Measurements from ENCODE around the gene ICAM1. TPM values are rescaled to one million over a fixed set of nuclear protein-coding genes. Genes with fewer than 3 reads are reported as not detected.

ICAM1 gene
- total RNA-seq, 1 donor from 2014 or later, result 37.4 TPM

GRCh38 chr19:10333758-10334587 lies 63.1 kb downstream of the ICAM1 start:
- CTCF ChIA-PET, result interaction anchor here (0.8 kb wide), 1 partner anchor 55 kb away, joined by 4 read pairs; no protein-coding TSS in a partner anchor

DNA sequence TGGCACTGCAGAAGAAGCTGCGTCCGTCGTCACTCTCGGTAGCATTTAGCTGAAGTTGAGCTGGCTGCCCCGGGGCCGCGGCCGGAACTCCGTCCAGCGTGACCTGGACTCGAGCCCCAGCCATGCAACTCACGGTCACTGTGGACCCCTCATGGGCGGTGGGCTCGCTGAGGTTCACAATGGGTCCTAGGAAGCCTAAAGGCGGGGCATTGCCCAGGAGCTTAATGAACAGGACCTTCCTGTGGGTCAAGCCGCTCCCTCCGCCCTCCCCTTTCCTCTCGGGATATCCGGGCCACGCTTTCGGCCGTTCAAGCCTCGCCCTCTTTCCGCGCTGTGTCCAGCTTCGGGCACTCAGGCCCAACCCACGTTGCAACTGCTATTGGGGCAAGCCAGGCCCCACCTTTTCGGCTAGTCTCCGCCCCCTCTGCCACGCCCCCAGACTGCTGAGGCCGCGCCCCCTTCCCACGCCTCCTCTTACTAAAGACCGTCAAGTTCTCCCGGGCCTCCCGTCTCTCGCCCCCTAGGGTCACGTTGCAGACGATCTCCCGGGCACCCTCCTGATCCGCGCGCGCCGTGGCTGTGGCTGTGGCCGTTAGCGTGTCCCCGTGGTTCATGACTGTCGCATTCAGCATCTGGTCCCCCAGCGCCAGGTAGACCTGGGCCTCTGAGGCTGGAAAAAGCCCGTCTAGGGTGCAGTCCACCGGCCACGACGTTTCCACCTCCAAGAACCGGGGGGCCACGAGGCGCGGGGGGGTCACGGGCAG lies 63.9 kb downstream of the ICAM1 start:
- H3K27me3 Mint-ChIP-seq, result no peaks in the 10 kb centered on the region
- POLR2A ChIA-PET, result interaction anchor here (0.6 to 3.6 kb wide), 4 partner anchors 45 to 222 kb away, joined by 5 to 54 read pairs (median 12); partner anchors contain the start of genes ICAM1 and TYK2
- H3K27ac Mint-ChIP-seq, result no peak overlapping the region
- no peak overlapping the region for H3K4me3 Mint-ChIP-seq
- H3K36me3 Mint-ChIP-seq (ENCODE audit: low read depth), result peaks cover 41% of the 10 kb centered on the region
- CTCF ChIA-PET, result no interaction called here
- peaks cover 43% of the 10 kb centered on the region for H3K4me1 Mint-ChIP-seq
- no peak for DNase-seq
- no peak for ATAC-seq (ENCODE audit: low read depth)
- intact Hi-C loops (cut with micrococcal nuclease), result loop anchor here (5.0 kb wide), 1 partner anchor 38 kb away; no protein-coding TSS in a partner anchor
- TF ChIP-seq CTCF (IDR thresholded peaks at IDR 0.05), result no peak
- H3K9me3 Mint-ChIP-seq, result no peaks in the 10 kb centered on the region

More at GRCh38 chr19:10333758-10334587, 63.1 kb downstream of the ICAM1 start:
- H3K27ac Mint-ChIP-seq, result peak overlapping the region; percentile 96
- no peak for TF ChIP-seq CTCF (IDR thresholded peaks at IDR 0.05)
- no peak for DNase-seq
- intact Hi-C loops (cut with micrococcal nuclease), result loop anchor here (1.0 to 2.0 kb wide), 4 partner anchors 39 to 232 kb away; partner anchors contain the start of genes KRI1 and TYK2
- H3K4me1 Mint-ChIP-seq, result peaks cover 35% of the 10 kb centered on the region
- ATAC-seq (ENCODE audit: low read depth), result no peak
- peak overlapping the region; percentile 96 for H3K4me3 Mint-ChIP-seq
- H3K9me3 Mint-ChIP-seq, result no peaks in the 10 kb centered on the region
- H3K27me3 Mint-ChIP-seq, result no peaks in the 10 kb centered on the region
- H3K36me3 Mint-ChIP-seq (ENCODE audit: low read depth), result peaks cover 46% of the 10 kb centered on the region
- POLR2A ChIA-PET, result interaction anchor here (0.6 to 3.6 kb wide), 15 partner anchors 18 to 231 kb away, joined by 3 to 54 read pairs (median 5); partner anchors contain the start of genes ANGPTL6, FDX2, ICAM1 and ICAM5

- DNase-seq, result no peak
- POLR2A ChIA-PET, result no interaction called here
- no peak overlapping the region for H3K4me3 Mint-ChIP-seq
- H3K27ac Mint-ChIP-seq, result no peak overlapping the region
- H3K36me3 Mint-ChIP-seq (ENCODE audit: low read depth), result peaks cover 34% of the 10 kb centered on the region
- intact Hi-C loops (cut with micrococcal nuclease), result loop anchor here (5.0 kb wide), 1 partner anchor 37 kb away; no protein-coding TSS in a partner anchor
- no peak for ATAC-seq (ENCODE audit: low read depth)
- CTCF ChIA-PET, result interaction anchor here (0.6 kb wide), 1 partner anchor 15 kb away, joined by 3 read pairs; no protein-coding TSS in a partner anchor
- no peaks in the 10 kb centered on the region for H3K9me3 Mint-ChIP-seq
- no peaks in the 10 kb centered on the region for H3K27me3 Mint-ChIP-seq
- no peak for TF ChIP-seq CTCF (IDR thresholded peaks at IDR 0.05)
- H3K4me1 Mint-ChIP-seq, result peaks cover 49% of the 10 kb centered on the region
These were observed 64.5 kb downstream of the ICAM1 start for GRCh38 chr19:10335352-10335985.

Other genes with a start within 250 kb of the ICAM1 start
- gene SHFL, start 184.8 kb upstream of the ICAM1 start, total RNA-seq, result 61.3 and 61.4 TPM in 2 replicates
- 16.4 and 18.4 TPM in 2 replicates for gene ANGPTL6, start 168.4 kb upstream of the ICAM1 start, total RNA-seq
- 107 and 119 TPM in 2 replicates for gene PPAN, start 164.8 kb upstream of the ICAM1 start, total RNA-seq
- 33.1 and 42.6 TPM in 2 replicates for gene P2RY11, start 159.4 kb upstream of the ICAM1 start, total RNA-seq
- gene EIF3G, start 151.2 kb upstream of the ICAM1 start, total RNA-seq, result 332 and 371 TPM in 2 replicates
- 136 and 156 TPM in 2 replicates for gene DNMT1, start 76.2 kb upstream of the ICAM1 start, total RNA-seq
- gene S1PR2, start 39.8 kb upstream of the ICAM1 start, total RNA-seq, result 5.3 and 5.6 TPM in 2 replicates
- gene MRPL4, start 18.9 kb upstream of the ICAM1 start, total RNA-seq, result 66.9 and 68.3 TPM in 2 replicates
- 0.71 and 0.95 TPM in 2 replicates for gene ICAM4, start 15.8 kb downstream of the ICAM1 start, total RNA-seq
- 0.76 and 1.2 TPM in 2 replicates for gene ICAM5, start 18.8 kb downstream of the ICAM1 start, total RNA-seq
- gene ZGLP1, start 38.7 kb downstream of the ICAM1 start, total RNA-seq, result 4.5 and 5.1 TPM in 2 replicates
- 12.8 and 15.0 TPM in 2 replicates for gene FDX2, start 44.9 kb downstream of the ICAM1 start, total RNA-seq
- 77.0 and 80.8 TPM in 2 replicates for gene RAVER1, start 62.4 kb downstream of the ICAM1 start, total RNA-seq
- 147 and 166 TPM in 2 replicates for gene ICAM3, start 68.5 kb downstream of the ICAM1 start, total RNA-seq
- 302 and 356 TPM in 2 replicates for gene TYK2, start 109.5 kb downstream of the ICAM1 start, total RNA-seq
- gene CDC37, start 132.4 kb downstream of the ICAM1 start, total RNA-seq, result 172 and 173 TPM in 2 replicates
- gene PDE4A, start 149.4 kb downstream of the ICAM1 start, total RNA-seq, result 6.6 and 8.6 TPM in 2 replicates
- gene KEAP1, start 232.2 kb downstream of the ICAM1 start, total RNA-seq, result 38.9 and 48.0 TPM in 2 replicates
- 0.12 TPM in 1 of 2 replicates, not detected in the other for gene S1PR5, start 246.3 kb downstream of the ICAM1 start, total RNA-seq

All from activated B cell treated with CpG ODN at 0.5 μM for 24 hours (primary cell).